GM12873 (cell line): ENCODE measurements around the gene MB.

Source experiments
- CTCF ChIP-seq: IDR thresholded peaks from 2 replicates; pipeline ENCODE4 v1.5.1; 2012; ENCODE audit warnings: low read depth, mild to moderate bottlenecking, moderate library complexity, low read length, control low read depth; ENCODE audit not compliant: insufficient read depth; ENCODE audit errors: missing control alignments

MB gene

GRCh38 chr22:35621451-35621850 is 4.3 kb upstream of the MB start:
- TF ChIP-seq CTCF, result no peak

DNA sequence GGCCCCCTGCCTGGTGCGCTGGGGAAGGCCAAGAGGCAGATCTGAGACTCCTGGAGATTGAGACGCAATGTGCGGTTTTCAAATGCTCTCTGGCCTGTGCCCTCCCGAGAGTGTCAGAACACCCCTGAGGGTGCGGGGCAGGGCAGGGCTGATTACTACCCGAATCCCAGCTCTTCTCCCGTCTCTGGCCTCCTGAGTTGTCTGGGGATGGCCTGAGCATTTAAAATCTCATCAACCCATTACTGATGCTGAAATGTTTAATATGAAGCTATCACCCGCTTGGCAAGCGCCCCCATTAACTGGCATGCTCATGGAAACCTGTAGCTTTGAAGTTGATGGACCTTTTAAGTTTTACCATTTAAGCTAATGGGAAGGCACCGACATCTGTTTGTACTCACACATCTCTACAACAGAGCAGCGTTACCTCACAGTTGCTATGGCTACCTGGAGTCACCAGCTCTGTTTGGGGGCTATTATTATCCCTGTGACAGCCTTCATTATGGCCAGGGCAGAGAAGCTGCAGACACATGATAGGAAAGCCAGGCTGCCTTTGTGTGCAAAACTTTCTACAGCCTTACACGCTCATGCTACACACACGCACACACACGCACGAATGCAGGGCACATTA is 3.6 kb upstream of the MB start:
- TF ChIP-seq CTCF, result no peak

- no peak for TF ChIP-seq CTCF
These were observed 2.4 kb upstream of the MB start for GRCh38 chr22:35619336-35620094.

DNA sequence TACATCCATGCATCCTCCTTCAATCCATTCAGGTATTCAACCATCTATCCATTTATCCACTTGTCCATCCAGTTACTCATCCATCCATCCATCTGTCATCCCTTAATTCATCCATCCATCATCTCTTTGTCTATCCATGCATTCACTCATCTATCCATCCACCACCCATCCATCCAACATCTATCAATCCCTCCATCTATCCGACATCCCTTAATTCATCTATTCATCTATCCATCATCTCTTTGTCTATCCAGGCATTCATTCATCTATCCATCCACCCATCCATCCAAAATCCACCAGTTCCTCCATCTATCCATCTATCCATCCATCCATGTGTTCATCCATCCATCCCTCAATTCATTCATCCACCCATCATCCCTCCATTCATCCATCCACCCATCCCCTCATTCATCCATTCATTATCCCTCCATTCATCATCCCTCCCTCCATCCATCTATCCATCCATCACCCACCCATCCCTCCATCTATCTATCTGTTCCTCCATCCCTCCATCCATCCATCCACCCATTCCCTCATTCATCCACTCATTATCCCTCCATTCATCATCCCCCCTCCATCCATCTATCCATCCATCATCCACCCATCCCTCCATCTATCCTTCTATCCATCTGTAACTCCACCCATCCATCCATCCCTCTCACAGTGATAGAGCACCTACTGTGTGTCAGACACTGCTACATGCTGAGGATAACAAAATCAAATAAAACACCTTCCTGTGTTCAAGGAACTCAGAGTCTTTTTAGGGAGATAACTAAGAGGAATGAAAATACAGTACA is 1.5 kb upstream of the MB start:
- TF ChIP-seq CTCF, result no peak

GRCh38 chr22:35616043-35616442 is 1.1 kb downstream of the MB start:
- no peak for TF ChIP-seq CTCF

- TF ChIP-seq CTCF, result no peak
These were observed 2.0 kb downstream of the MB start for GRCh38 chr22:35615156-35615555.

GRCh38 chr22:35614404-35614803 is 2.7 kb downstream of the MB start:
- TF ChIP-seq CTCF, result no peak
